H1 (cell line): Measurements from ENCODE around the gene BABAM2. TPM values are rescaled to one million over a fixed set of nuclear protein-coding genes. Genes with fewer than 3 reads are reported as not detected.

Source experiments
- CTCF ChIA-PET: fragments of 300-600 bp; sonication (Branson Sonifier 250); formaldehyde crosslinking; loops from one replicate; lab custom pipeline; 2021; ENCODE audit not compliant: partially characterized antibody; lab: Charles Lee
- POLR2A ChIA-PET: fragments of 300-600 bp; sonication (Branson Sonifier 250); formaldehyde crosslinking; loops from one replicate; lab custom pipeline; 2021; ENCODE audit warnings: inconsistent platforms; ENCODE audit not compliant: partially characterized antibody; lab: Charles Lee
- DNase-seq, 2 experiments: peaks; one replicate each; pipeline versions ENCODE4 v3.0.0 to v3.0.0-alpha.2; 2010 to 2022; ENCODE audit warnings: low spot score in 2 of 2, low read depth in 1 of 2, mixed read lengths in 1 of 2
- FAIRE-seq: peaks from 2 replicates; lab custom pipeline; 2011; peaks lifted over from hg19 to GRCh38; lab: Jason Lieb, UNC
- H2AFZ ChIP-seq: 2 replicates; pipeline ENCODE4 v1.8.1; 2012; ENCODE audit warnings: low read length, inconsistent platforms
- H2AK5ac ChIP-seq: 2 replicates; pipeline ENCODE4 v1.6.1; 2013; ENCODE audit warnings: low read depth, low read length
- H2BK120ac ChIP-seq: replicated peaks from 2 replicates; pipeline ENCODE3; 2013; ENCODE audit warnings: low read depth, low read length, inconsistent platforms
- H2BK12ac ChIP-seq: 2 replicates; pipeline ENCODE4 v1.6.1; 2013; ENCODE audit warnings: low read depth, low read length
- H2BK15ac ChIP-seq: 2 replicates; pipeline ENCODE4 v1.6.1; 2013; ENCODE audit warnings: low read length
- H2BK20ac ChIP-seq: 2 replicates; pipeline ENCODE4 v1.6.1; 2013; ENCODE audit warnings: low read length
- H2BK5ac ChIP-seq: 2 replicates; pipeline ENCODE4 v1.6.1; 2013; ENCODE audit warnings: low read depth, low read length
- H3K14ac ChIP-seq: 2 replicates; pipeline ENCODE4 v1.6.1; 2013; ENCODE audit warnings: inconsistent platforms; ENCODE audit not compliant: insufficient read length
- H3K18ac ChIP-seq: 2 replicates; pipeline ENCODE4 v1.6.1; 2013; ENCODE audit warnings: low read length; ENCODE audit errors: extremely low read depth
- H3K23ac ChIP-seq: 2 replicates; pipeline ENCODE4 v1.6.1; 2013; ENCODE audit warnings: inconsistent platforms; ENCODE audit not compliant: insufficient read length
- H3K23me2 ChIP-seq: 2 replicates; pipeline ENCODE4 v1.6.1; 2013; ENCODE audit warnings: low read depth, low read length
- H3K27ac ChIP-seq: 2 replicates; pipeline ENCODE4 v1.6.1; 2011; ENCODE audit warnings: low read depth, low read length, inconsistent platforms
- H3K27me3 ChIP-seq, 4 experiments: replicated peaks in 1 of 4; 1 replicate in 1 of 4; 2 replicates in 3 of 4; pipeline versions ENCODE4 v1.6.1 to v1.8.1; 2011 to 2013; ENCODE audit warnings: low read length in 3 of 4, mild to moderate bottlenecking in 3 of 4, inconsistent platforms in 2 of 4, mixed read lengths in 2 of 4, moderate library complexity in 1 of 4; ENCODE audit not compliant: control insufficient read depth in 3 of 4, insufficient read depth in 3 of 4; ENCODE audit errors: extremely low read depth in 1 of 4
- H3K36me3 ChIP-seq, 4 experiments: 2 replicates each; pipeline versions ENCODE4 v1.6.1 to v1.8.1; 2011 to 2013; ENCODE audit warnings: mild to moderate bottlenecking in 4 of 4, low read length in 3 of 4, moderate library complexity in 2 of 4, control low read depth in 1 of 4, inconsistent platforms in 1 of 4; ENCODE audit not compliant: insufficient read depth in 4 of 4, control insufficient read depth in 2 of 4
- H3K4ac ChIP-seq: replicated peaks from 2 replicates; pipeline ENCODE3; 2013; ENCODE audit warnings: low read length, low read depth, mixed read lengths, inconsistent platforms; ENCODE audit not compliant: insufficient read length
- H3K4me1 ChIP-seq, 4 experiments: replicated peaks in 1 of 4; 1 replicate in 1 of 4; 2 replicates in 3 of 4; pipeline versions ENCODE4 v1.6.1 to v1.8.1; 2011 to 2013; ENCODE audit warnings: low read length in 3 of 4, inconsistent platforms in 2 of 4, mixed read lengths in 1 of 4; ENCODE audit not compliant: insufficient read depth in 4 of 4, control insufficient read depth in 3 of 4
- H3K4me2 ChIP-seq, 2 experiments: 2 replicates each; pipeline versions ENCODE4 v1.6.1 to v1.8.1; 2011 to 2013; ENCODE audit warnings: low read depth in 2 of 2, low read length in 2 of 2, control low read depth in 1 of 2, inconsistent platforms in 1 of 2, mild to moderate bottlenecking in 1 of 2; ENCODE audit not compliant: insufficient read depth in 1 of 2
- H3K4me3 ChIP-seq, 4 experiments: fragments of 200-600, 300-600 bp in 1 of 4; sonication (generic), shearing (Covaris generic), sonication (Bioruptor Twin) in 1 of 4; 2 replicates each; pipeline versions ENCODE4 v1.5.1 to v1.8.1; 2011 to 2016; ENCODE audit warnings: low read length in 4 of 4, low read depth in 3 of 4, control low read depth in 2 of 4, inconsistent platforms in 2 of 4, mild to moderate bottlenecking in 2 of 4, mixed read lengths in 1 of 4, moderate library complexity in 1 of 4; ENCODE audit not compliant: insufficient read depth in 2 of 4; ENCODE audit errors: extremely low read depth in 1 of 4
- H3K56ac ChIP-seq: replicated peaks from 2 replicates; pipeline ENCODE3; 2013; ENCODE audit warnings: low read depth, mild to moderate bottlenecking, mixed read lengths, low read length, inconsistent platforms; ENCODE audit not compliant: insufficient read length
- H3K79me1 ChIP-seq: 2 replicates; pipeline ENCODE4 v1.6.1; 2013; ENCODE audit warnings: low read depth, low read length, control low read depth
- H3K79me2 ChIP-seq, 2 experiments: 2 replicates each; pipeline versions ENCODE4 v1.6.1 to v1.8.1; 2012 to 2013; ENCODE audit warnings: low read length in 2 of 2, mild to moderate bottlenecking in 2 of 2, inconsistent platforms in 1 of 2; ENCODE audit not compliant: insufficient read depth in 2 of 2, control insufficient read depth in 1 of 2
- H3K9ac ChIP-seq, 4 experiments: replicated peaks in 1 of 4; 1 replicate in 1 of 4; 2 replicates in 3 of 4; pipeline versions ENCODE4 v1.6.1 to v1.8.1; 2011 to 2013; ENCODE audit warnings: low read depth in 3 of 4, low read length in 3 of 4, control low read depth in 2 of 4, mild to moderate bottlenecking in 2 of 4, moderate library complexity in 2 of 4, inconsistent platforms in 1 of 4; ENCODE audit errors: extremely low read depth in 1 of 4
- H3K9me3 ChIP-seq, 2 experiments: 2 replicates each; pipeline versions ENCODE4 v1.6.1 to v1.8.1; 2012 to 2013; ENCODE audit warnings: mild to moderate bottlenecking in 2 of 2, moderate library complexity in 2 of 2, control low read depth in 1 of 2, inconsistent platforms in 1 of 2, low read depth in 1 of 2, low read length in 1 of 2, mixed read lengths in 1 of 2; ENCODE audit not compliant: insufficient read depth in 2 of 2
- H4K20me1 ChIP-seq, 2 experiments: replicated peaks in 1 of 2; 2 replicates each; pipeline versions ENCODE3 to v1.8.1; 2011 to 2013; ENCODE audit warnings: inconsistent platforms in 2 of 2, low read length in 2 of 2, mild to moderate bottlenecking in 1 of 2; ENCODE audit not compliant: insufficient read depth in 2 of 2, control insufficient read depth in 1 of 2
- H4K5ac ChIP-seq: 2 replicates; pipeline ENCODE4 v1.6.1; 2013; ENCODE audit warnings: low read length, low read depth, mixed read lengths, inconsistent platforms; ENCODE audit not compliant: insufficient read length
- H4K8ac ChIP-seq: 2 replicates; pipeline ENCODE4 v1.8.0; 2013; ENCODE audit warnings: mild to moderate bottlenecking, moderate library complexity, low read length, inconsistent platforms; ENCODE audit not compliant: insufficient read depth; ENCODE audit errors: extremely low read depth
- H4K91ac ChIP-seq: replicated peaks from 2 replicates; pipeline ENCODE3; 2013; ENCODE audit warnings: low read length, mixed read lengths, inconsistent platforms; ENCODE audit not compliant: insufficient read length
- EP300 ChIP-seq, 2 experiments: IDR thresholded peaks; 1 replicate in 1 of 2; 2 replicates in 1 of 2; pipeline ENCODE4 v1.6.1; 2011 to 2012; ENCODE audit warnings: low read depth in 2 of 2, low read length in 2 of 2, mild to moderate bottlenecking in 2 of 2, borderline replicate concordance in 1 of 2, inconsistent platforms in 1 of 2, moderate library complexity in 1 of 2
- KDM1A ChIP-seq: fragments of 200-600, 300-600 bp; sonication (generic); IDR thresholded peaks from 2 replicates; pipeline ENCODE4 v1.7.1; 2016; ENCODE audit warnings: mild to moderate bottlenecking, low read length, borderline replicate concordance
- KDM4A ChIP-seq: IDR thresholded peaks from one replicate; pipeline ENCODE4 v1.7.1; 2012; ENCODE audit warnings: low read depth, mild to moderate bottlenecking, moderate library complexity, low read length, inconsistent platforms; ENCODE audit not compliant: severe bottlenecking
- KDM5A ChIP-seq: fragments of 200-600 bp; IDR thresholded peaks from 2 replicates; pipeline ENCODE4 v1.7.1; 2012; ENCODE audit warnings: mild to moderate bottlenecking, low read length, inconsistent platforms, mixed read lengths
- PHF8 ChIP-seq: fragments of 200-600 bp; sonication (generic); conservative IDR thresholded peaks from 2 replicates; pipeline ENCODE4 v1.7.1; 2012; ENCODE audit warnings: low read depth, mild to moderate bottlenecking, inconsistent platforms, low read length, moderate library complexity
- TAF1 ChIP-seq: IDR thresholded peaks from 2 replicates; pipeline ENCODE4 v1.6.1; 2011; ENCODE audit warnings: mild to moderate bottlenecking, low read depth, low read length
- WGBS, 2 experiments: shearing (Covaris generic) in 1 of 2; methylation state at CpG; one replicate each; pipeline versions ENCODE4 v1.1.6 to v1.1.7; 2013 to 2015; ENCODE audit warnings: low lambda C conversion rate in 2 of 2, mixed read lengths in 2 of 2, inconsistent platforms in 1 of 2, low coverage in 1 of 2, missing lambda C conversion rate in 1 of 2; ENCODE audit not compliant: insufficient replicate concordance in 2 of 2, insufficient coverage in 1 of 2, insufficient read length in 1 of 2; ENCODE audit errors: extremely low coverage in 1 of 2, missing lambda C conversion rate in 1 of 2; 5-methylcytosine and 5-hydroxymethylcytosine counted together
- polyA plus RNA-seq, 7 experiments: library from polyadenylated mRNA; depleted of rRNA in 3 of 7; stranded (reverse) in 5 of 7; unstranded in 2 of 7; fragments of >200 nt in 5 of 7; fragments of 200-250 nt in 2 of 7; gene quantifications; 1 replicate in 5 of 7; 2 replicates in 1 of 7; 4 replicates in 1 of 7; pipeline versions ENCODE4 v1.2.1 to v1.2.3, GENCODE V29; 2011 to 2013; ENCODE audit warnings: missing spikeins in 2 of 7, mixed read lengths in 2 of 7
- total RNA-seq: library from RNA; stranded (reverse); fragmentation: NEBNext Ultra II Directional; extraction: Animal tissue kit (Norgen Biotek cat#: 25700); gene quantifications from 2 replicates; pipeline ENCODE4 v1.2.1, GENCODE V29; 2021

Gene BABAM2
- total and polyA plus RNA-seq, 2 of the 8 experiments (the other 6 are each of a cell fraction or from before 2014, with no cell fraction given), result 15.8 to 20.9 TPM

DNA sequence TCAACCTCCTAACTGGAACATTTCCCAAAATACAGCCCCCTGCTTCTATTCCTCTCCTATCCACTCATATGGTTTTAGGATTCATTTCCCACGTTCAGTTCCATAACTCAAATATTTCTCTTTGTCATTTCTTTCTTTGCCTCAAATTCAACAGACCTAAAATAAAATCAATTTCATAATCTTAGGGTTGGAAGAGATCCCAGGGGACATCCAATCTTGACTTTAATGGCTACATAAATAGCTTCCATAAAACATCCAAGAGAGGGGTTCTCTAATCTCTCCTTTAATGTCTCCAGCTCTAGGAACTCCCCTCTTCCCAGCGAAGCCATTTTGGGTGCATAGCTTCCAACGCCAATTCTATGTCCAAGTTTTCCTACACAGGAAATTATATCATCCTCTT lies 34.1 kb upstream of the BABAM2 start:
- H2AFZ ChIP-seq, result no peak overlapping the region
- H3K79me2 ChIP-seq, result no peaks in the 10 kb centered on the region
- ChIA-PET POLR2A (no interaction called here), CTCF (interaction anchor here (1.1 kb wide), 1 partner anchor 17 kb away, joined by 3 read pairs; no protein-coding TSS in a partner anchor)
- H2BK120ac ChIP-seq, result no peak overlapping the region
- FAIRE-seq (no peak), DNase-seq (no peak)
- H4K91ac ChIP-seq, result no peak overlapping the region
- H3K4me1 ChIP-seq, result no peaks in the 10 kb centered on the region
- no peaks in the 10 kb centered on the region for H3K36me3 ChIP-seq
- H4K20me1 ChIP-seq, result no peaks in the 10 kb centered on the region
- no peaks in the 10 kb centered on the region for H3K23me2 ChIP-seq
- H3K23ac ChIP-seq, result no peak overlapping the region
- no peak overlapping the region for H3K18ac ChIP-seq
- no peak overlapping the region for H2BK5ac ChIP-seq
- no peak overlapping the region for H3K4ac ChIP-seq
- H4K8ac ChIP-seq, result no peak overlapping the region
- peaks cover 6 to 11% of the 10 kb centered on the region in 2 experiments; a peak in 3 of 4 replicates for H3K9me3 ChIP-seq
- no peak overlapping the region for H2BK12ac ChIP-seq
- no peak overlapping the region for H3K4me2 ChIP-seq
- no peaks in the 10 kb centered on the region for H3K79me1 ChIP-seq
- H3K27me3 ChIP-seq, result no peaks in the 10 kb centered on the region
- no peak overlapping the region for H3K9ac ChIP-seq
- no peak overlapping the region for H2BK15ac ChIP-seq
- H2BK20ac ChIP-seq, result no peak overlapping the region
- H4K5ac ChIP-seq, result no peak overlapping the region
- WGBS, 2 experiments, result 87% methylated on average over 3 of the region's 3 CpGs; no CpG with 5 or more reads in 1 of the 2 experiments
- no peak overlapping the region for H2AK5ac ChIP-seq
- no peak overlapping the region for H3K27ac ChIP-seq
- no peak overlapping the region for H3K14ac ChIP-seq
- no peak overlapping the region for H3K4me3 ChIP-seq
- no peak overlapping the region for H3K56ac ChIP-seq
- no peak for TF ChIP-seq KDM4A
- TF ChIP-seq KDM5A, result no peak
- no peak for TF ChIP-seq EP300 (IDR thresholded peaks at IDR 0.05; ENCODE audit: borderline replicate concordance in 1 of 2, low read depth in 2 of 2, low read length in 2 of 2)
- TF ChIP-seq KDM1A, result no peak
- no peak for TF ChIP-seq PHF8
- no peak for TF ChIP-seq TAF1
